IPS DF 4.7 (cell line): Measurements from ENCODE around the gene SYNE1.
"Not testable (repeated sequence)": the region's sequence is repeated elsewhere in the genome, so short reads cannot be mapped to it uniquely, and the experiment has no call there.

Experiments
- DNase-seq: peaks from one replicate; pipeline ENCODE4 v3.0.0-alpha.2; 2013; ENCODE audit warnings: low spot score; ENCODE audit errors: extremely low read depth

SYNE1 gene

GRCh38 chr6:152100183-152100618 lies 537.0 kb downstream of the SYNE1 start:
- no peak for DNase-seq

GRCh38 chr6:152099446-152100182 lies 537.5 kb downstream of the SYNE1 start:
- no peak for DNase-seq

- no peak for DNase-seq
Measured at GRCh38 chr6:152098683-152099082, 538.5 kb downstream of the SYNE1 start.

GRCh38 chr6:152096863-152097496 lies 540.2 kb downstream of the SYNE1 start:
- DNase-seq = no peak

GRCh38 chr6:152094992-152095592 lies 542.1 kb downstream of the SYNE1 start:
- no peak for DNase-seq

GRCh38 chr6:152094276-152094675 lies 542.9 kb downstream of the SYNE1 start:
- DNase-seq = no peak

- no peak for DNase-seq
Measured at GRCh38 chr6:152093711-152094110, 543.5 kb downstream of the SYNE1 start.

- DNase-seq = no peak
Measured at GRCh38 chr6:152091851-152092341, 545.3 kb downstream of the SYNE1 start.

GRCh38 chr6:152091201-152091600 lies 546.0 kb downstream of the SYNE1 start:
- no peak for DNase-seq

GRCh38 chr6:152089992-152090391 lies 547.2 kb downstream of the SYNE1 start:
- DNase-seq = no peak

GRCh38 chr6:152087701-152088100 lies 549.5 kb downstream of the SYNE1 start:
- DNase-seq = no peak

GRCh38 chr6:152087096-152087495 lies 550.1 kb downstream of the SYNE1 start:
- no peak for DNase-seq

GRCh38 chr6:152086223-152086873 lies 550.8 kb downstream of the SYNE1 start:
- no peak for DNase-seq

- no peak for DNase-seq
Measured at GRCh38 chr6:152085451-152085921, 551.7 kb downstream of the SYNE1 start.

GRCh38 chr6:152078804-152079203 lies 558.4 kb downstream of the SYNE1 start:
- DNase-seq = no peak

GRCh38 chr6:152078001-152078400 lies 559.2 kb downstream of the SYNE1 start:
- DNase-seq = no peak

GRCh38 chr6:152076242-152076641 lies 560.9 kb downstream of the SYNE1 start:
- not testable (repeated sequence) for DNase-seq

- no peak for DNase-seq
Measured at GRCh38 chr6:152071843-152072242, 565.3 kb downstream of the SYNE1 start.
